GM19099 (cell line): ENCODE measurements around the gene ME3.

ENCODE experiments used
- POLR2A ChIP-seq: IDR thresholded peaks from 3 replicates; pipeline ENCODE4 v1.6.1; 2011; ENCODE audit warnings: low read depth; ENCODE audit not compliant: insufficient read length; ENCODE audit errors: extremely low read depth

ME3 gene

DNA sequence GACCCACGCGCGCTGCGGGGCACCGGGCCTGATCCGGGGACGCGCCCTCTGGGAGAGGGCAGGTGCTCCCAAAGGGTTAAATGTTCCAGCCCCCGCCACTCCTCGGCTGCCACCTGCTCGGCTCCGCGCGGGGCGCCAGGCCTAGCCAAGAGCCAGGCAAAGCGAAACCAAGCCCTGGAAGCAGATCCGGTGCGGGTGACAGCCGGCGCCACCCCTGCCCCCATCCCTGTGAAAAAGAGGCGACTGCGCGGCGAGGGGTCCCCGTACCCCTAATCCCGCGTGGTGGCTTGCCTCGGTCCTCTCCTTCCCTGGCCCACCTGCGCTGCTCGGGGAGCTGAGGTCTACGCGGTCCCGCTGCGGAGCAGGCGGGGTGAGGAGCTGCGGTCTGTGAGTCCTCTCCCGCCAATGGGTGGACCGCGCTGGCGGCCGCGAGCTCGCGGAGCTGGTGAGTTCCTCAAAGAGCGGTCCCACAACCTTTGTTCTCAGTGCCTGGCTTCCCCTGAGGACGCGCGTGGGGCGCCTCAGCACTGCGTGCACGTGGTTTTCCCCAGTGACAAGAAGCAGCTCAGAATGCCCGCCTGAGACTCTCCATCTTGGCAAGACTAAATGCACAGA is at the start of gene ME3:
Gene ME3 (minus strand): TSS at position 610 of the 615 bp plus-strand sequence.
- TF ChIP-seq POLR2A: no peak

- TF ChIP-seq POLR2A: no peak
These were observed 49.6 kb upstream of the ME3 start for GRCh38 chr11:86722006-86722405.

DNA sequence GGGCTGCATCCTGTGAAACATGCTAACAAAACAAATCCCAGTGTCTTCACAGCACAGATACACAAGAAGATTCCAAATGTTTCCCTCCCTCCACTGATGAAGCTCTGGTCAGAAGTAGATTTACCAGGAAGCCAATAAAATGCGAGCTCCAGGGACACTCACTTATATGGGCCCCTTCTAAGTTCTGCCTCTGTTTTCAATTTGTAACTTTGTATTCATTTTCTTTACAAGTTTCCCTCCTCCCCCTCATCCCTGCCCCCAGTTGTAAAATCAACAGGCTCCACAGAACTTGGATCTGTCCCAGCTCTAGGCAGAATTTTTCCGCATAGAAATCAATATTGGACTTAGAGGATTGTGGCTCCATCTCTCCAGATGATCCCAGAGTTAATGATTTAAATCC is 48.1 kb upstream of the ME3 start:
- TF ChIP-seq POLR2A: no peak

DNA sequence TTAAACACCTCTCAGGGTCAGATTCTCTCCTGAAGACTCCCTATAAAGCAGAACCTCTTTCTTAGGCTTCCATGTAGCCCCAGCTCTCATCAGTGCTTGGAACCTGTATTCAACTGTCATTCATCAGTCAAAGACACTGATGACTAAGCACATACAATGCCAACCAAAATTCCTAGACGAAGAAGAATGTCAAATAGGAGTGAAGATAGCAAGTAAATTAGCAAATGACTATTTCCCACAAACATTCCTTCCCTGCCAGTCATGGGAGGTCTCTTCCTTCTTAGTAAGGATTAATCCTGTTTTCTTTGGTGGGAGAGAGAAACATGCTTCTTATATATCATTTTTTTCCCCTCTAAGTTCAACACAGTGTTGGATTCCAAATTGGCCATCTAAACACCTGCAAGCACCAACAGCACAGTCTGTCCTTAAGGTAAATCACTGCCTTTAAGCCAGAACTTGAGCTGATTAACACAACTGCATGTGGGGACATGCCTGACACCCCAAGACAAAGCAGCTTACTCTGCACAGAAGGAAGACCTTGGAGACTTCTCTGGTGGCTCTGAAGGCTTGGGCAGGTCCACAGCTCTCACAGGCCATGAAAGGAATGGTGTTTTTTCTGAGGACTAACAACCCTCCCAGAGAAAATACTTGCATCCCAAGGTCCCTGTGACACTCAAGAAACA is 47.5 kb upstream of the ME3 start:
- no peak for TF ChIP-seq POLR2A

DNA sequence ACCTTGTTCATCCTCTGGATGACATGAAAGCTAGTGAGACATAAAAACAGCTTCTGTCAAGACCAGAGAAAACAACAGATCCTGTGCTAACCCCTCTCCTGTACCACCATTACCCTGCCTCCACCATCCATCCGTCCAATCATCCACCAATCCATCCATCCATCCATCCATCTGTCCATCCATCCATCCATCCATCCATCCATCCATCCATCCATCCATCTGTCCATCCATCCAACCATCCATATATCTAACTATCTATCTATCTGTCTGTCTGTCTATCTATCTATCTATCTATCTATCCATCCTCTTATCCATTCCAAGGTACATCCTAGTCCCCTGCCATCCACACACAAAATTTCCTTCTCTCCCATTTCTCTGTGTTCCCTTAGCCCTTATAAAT is 46.6 kb upstream of the ME3 start:
- no peak for TF ChIP-seq POLR2A

DNA sequence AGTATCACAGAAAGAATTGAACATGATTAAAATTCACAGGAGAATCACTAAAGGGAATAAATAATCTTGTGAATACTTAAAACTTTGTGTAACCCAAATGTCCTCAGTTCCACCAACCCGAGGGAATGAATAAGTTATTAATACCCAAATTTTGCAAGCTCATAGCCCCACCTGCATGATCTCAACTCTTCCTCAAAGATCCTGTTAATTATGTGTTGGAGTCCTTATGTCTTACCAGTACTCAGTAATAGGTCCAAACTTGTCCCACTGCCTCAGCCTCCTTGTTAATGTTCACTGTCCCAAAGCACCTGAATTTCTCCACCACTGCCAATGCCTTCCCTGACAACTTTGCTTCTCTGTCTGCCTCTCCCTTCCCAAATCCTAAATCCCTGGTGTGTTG is 46.1 kb upstream of the ME3 start:
- no peak for TF ChIP-seq POLR2A

GRCh38 chr11:86717817-86718501 is 45.5 kb upstream of the ME3 start:
- no peak for TF ChIP-seq POLR2A

DNA sequence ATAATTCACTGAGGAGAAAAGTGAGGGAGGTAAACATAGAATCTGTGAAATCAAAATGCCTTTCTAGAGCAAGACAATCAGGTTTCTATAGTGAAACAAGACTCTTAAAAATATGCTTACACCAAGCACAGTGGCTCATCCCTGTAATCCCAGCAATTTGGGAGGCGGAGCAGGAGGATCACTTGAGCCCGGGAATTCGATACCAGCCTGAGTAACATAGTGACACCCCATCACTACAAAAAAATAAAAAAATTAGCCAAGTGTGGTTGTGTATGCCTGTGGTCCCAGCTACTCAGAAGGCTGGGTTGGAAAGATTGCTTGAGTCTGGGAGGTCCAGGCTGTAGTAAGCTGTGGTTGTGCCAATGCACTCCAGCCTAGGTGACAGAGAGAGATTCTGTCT is 43.2 kb upstream of the ME3 start:
- no peak for TF ChIP-seq POLR2A

DNA sequence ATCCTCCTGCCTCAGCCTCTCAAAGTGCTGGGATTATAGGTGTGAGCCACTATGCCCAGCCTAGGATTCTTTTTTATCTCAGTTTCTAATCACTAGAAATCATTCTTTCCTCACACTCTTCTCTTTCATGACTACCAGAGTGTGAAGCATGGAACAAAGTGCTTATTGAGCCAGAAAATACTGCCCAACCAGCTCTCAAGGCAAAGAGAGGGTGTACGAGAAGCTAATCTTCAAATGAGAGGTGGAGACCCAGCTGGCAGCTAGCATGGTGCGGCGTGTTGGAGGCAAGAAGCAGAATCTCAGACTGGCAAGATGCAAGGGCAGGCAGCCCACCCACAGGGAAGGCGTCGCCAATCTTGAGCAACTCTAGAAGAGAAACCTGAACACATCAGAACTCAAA is 41.1 kb upstream of the ME3 start:
- TF ChIP-seq POLR2A: no peak

DNA sequence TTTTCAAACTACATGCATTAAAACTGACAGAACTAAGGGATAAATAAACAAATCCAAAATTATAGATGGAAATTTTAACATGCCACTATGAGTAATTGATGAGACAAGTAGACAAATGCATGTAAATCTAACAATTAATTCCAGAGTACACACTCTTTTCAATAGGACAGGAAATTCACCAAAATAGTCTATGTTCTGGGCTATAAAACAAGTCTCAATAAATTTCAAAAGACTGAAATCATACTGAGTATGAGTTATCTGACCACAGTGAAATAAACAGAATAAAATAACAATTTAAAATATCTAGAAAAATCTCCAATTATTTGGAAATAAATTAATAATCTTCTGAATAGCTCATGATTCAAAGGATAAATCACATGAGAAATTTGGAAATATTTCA is 38.5 kb upstream of the ME3 start:
- no peak for TF ChIP-seq POLR2A

- no peak for TF ChIP-seq POLR2A
These were observed 36.3 kb upstream of the ME3 start for GRCh38 chr11:86708669-86709068.

DNA sequence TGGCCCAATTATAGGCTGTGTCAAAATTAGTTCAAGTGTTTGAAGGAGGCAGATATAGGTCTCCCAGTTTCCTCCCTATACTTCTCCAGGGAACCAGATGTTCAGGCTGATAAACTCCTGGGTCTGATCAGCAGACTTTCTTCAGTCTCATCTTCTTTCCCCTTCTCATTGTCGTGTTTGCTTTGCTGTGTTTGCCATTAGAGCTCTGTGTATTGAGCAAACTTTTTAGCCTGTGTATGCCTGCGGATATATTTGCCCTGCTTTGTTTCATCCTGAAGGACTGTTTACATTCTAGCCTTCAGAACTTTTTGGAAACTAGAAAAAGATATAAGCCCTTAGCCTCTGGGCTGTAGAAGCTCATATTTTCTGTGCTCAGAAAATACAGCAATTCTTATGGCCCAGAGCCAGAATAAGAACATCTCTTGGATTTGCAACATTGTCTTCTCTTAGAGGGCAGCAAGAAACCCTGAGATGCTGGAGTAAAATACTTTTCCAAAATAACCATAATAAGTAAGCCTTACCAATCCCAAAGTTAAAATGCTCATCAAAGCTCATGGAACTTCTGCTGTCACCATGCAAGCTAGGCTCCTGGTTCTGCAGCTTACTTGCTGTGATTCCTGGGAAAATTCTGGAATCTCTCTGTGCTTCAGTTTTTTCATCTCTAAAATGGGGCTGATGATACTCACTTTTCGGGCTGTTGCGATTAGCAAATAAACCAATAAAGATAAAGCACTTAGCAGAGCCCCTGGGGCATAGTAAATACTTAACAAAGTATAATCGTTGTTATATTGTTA is 34.1 kb upstream of the ME3 start:
- TF ChIP-seq POLR2A: no peak

GRCh38 chr11:86704710-86705109 is 32.3 kb upstream of the ME3 start:
- no peak for TF ChIP-seq POLR2A

DNA sequence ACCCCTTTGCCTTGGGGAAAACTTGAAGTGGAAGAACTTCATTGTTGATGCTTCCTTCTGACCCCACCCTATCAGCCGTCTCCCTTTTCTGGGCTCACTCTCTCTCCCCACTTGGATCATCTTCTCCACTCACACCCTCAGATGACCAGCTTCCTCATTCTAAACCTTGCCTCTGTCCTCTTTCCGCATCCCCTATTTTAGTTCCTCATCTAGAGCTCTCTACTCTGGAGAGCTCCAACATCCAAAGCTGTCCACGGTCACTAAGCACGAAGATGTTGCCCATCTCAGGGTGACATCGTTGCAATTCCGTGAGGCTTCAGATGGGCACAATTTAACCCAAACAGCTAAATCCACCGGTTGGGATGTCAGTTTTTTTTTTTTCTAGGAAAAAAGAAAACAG is 31.6 kb upstream of the ME3 start:
- no peak for TF ChIP-seq POLR2A

DNA sequence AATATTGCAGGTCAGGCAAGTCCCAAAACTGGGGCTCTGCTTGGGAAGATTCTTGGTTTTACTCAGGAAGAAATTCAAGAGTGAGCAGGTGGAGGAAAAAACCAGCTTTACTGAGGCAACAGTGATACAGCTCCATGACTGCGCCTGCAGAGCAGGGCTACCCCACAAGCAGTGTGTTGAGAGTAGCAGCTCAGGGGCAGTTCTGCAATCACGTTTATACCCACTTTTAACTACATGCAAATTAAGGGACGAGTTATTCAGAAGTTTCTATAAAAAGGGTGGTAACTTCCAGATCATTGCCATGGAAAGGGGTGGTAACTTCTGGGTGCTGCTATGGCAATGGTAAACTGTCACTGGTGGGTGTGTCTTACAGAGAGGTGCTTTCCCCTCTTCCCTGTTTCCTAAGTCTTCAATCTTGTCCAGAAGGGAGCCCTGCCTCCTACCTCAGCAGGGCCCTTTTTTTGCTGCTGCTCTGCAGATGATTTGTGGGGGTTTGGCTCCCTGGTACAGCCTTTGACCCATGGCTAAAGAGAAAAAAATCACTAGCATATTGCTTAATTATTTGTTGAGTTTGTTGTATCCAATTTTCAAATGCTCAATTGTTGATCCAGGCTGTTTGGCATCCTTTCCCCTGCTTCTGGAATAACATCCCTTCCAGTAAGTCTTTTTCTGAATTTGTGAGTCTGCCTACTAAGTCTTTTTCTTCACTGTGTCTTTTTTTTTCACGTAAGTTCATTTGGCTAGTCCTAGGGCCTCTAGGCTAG is 30.0 kb upstream of the ME3 start:
- no peak for TF ChIP-seq POLR2A
